Measurements from ENCODE around the gene OTUD7B. TPM values are rescaled to one million over a fixed set of nuclear protein-coding genes. Genes with fewer than 3 reads are reported as not detected.
A peak's percentile ranks its signal among the peaks of the same experiment; 100 is the strongest.
"Not testable (repeated sequence)": the region's sequence is repeated elsewhere in the genome, so short reads cannot be mapped to it uniquely, and the experiment has no call there.

The OTUD7B gene
- total RNA-seq (10 to 100 TPM; 39.7 to 41.0 TPM), polyA plus RNA-seq (1.9 TPM)

- H3K27ac Mint-ChIP-seq = peak within 1 kb of the TSS; percentile 80 to 98 (median 94)
- peaks cover 32 to 44% (median 40%) of the 10 kb centered on the region in 3 donors for H3K4me1 Mint-ChIP-seq
- H3K36me3 ChIP-seq (ENCODE audit: insufficient read depth, low read length) = no peaks in the 10 kb centered on the region
- ChIA-PET POLR2A (interaction anchor here (2.4 kb wide), 1 partner anchor 124 kb away, joined by 14 read pairs; a partner anchor contains a TSS), CTCF (interaction anchor here (0.9 to 1.3 kb wide), 5 partner anchors 9 to 130 kb away, joined by 3 to 4 read pairs (median 3); a partner anchor contains a TSS)
- H3K4me3 ChIP-seq (ENCODE audit: low read length) = peak within 1 kb of the TSS; percentile 91
- H3K9me3 ChIP-seq (ENCODE audit: low read length) = no peaks in the 10 kb centered on the region
- peaks cover 0 to 10% (median 3%) of the 10 kb centered on the region in 3 donors for H3K36me3 Mint-ChIP-seq
- peak within 1 kb of the TSS; percentile 79 for H3K27ac ChIP-seq (ENCODE audit: low read depth, low read length)
- H3K27me3 ChIP-seq (ENCODE audit: insufficient read depth, low read length, poor library complexity, severe bottlenecking) = no peaks in the 10 kb centered on the region
- H3K4me1 ChIP-seq (ENCODE audit: insufficient read depth, low read length) = peaks cover 27% of the 10 kb centered on the region
- H3K4me3 Mint-ChIP-seq = peak within 1 kb of the TSS; percentile 93 to 99 (median 96)
- peak; percentile 40 to 74 (median 54) for DNase-seq
- H3K27me3 Mint-ChIP-seq = no peaks in the 10 kb centered on the region
- H3K9me3 Mint-ChIP-seq = no peaks in the 10 kb centered on the region
Measured at GRCh38 chr1:150010393-150011115, at the start of gene OTUD7B. Gene OTUD7B (minus strand): TSS chr1:150010726. CDS start chr1:149977510, 33,216 bp downstream.

- H3K4me3 ChIP-seq (ENCODE audit: low read length) = no peak overlapping the region
- ChIA-PET CTCF (no interaction called here), POLR2A (no interaction called here)
- H3K36me3 ChIP-seq (ENCODE audit: insufficient read depth, low read length) = no peaks in the 10 kb centered on the region
- no peak overlapping the region for H3K4me3 Mint-ChIP-seq
- no peak overlapping the region for H3K27ac Mint-ChIP-seq
- H3K9me3 ChIP-seq (ENCODE audit: low read length) = no peaks in the 10 kb centered on the region
- H3K36me3 Mint-ChIP-seq = no peaks in the 10 kb centered on the region
- H3K27me3 ChIP-seq (ENCODE audit: insufficient read depth, low read length, poor library complexity, severe bottlenecking) = no peaks in the 10 kb centered on the region
- DNase-seq = no peak
- no peak overlapping the region for H3K27ac ChIP-seq (ENCODE audit: low read depth, low read length)
- H3K4me1 ChIP-seq (ENCODE audit: insufficient read depth, low read length) = no peaks in the 10 kb centered on the region
- H3K9me3 Mint-ChIP-seq = no peaks in the 10 kb centered on the region
- no peaks in the 10 kb centered on the region for H3K27me3 Mint-ChIP-seq
- H3K4me1 Mint-ChIP-seq = no peaks in the 10 kb centered on the region
Measured at GRCh38 chr1:150060260-150060659, 49.7 kb upstream of the OTUD7B start.

- no peak overlapping the region for H3K27ac Mint-ChIP-seq
- CTCF ChIA-PET = no interaction called here
- POLR2A ChIA-PET = interaction anchor here (0.6 kb wide), 1 partner anchor 1433 kb away, joined by 4 read pairs; no protein-coding TSS in a partner anchor
- no peaks in the 10 kb centered on the region for H3K4me1 Mint-ChIP-seq
- H3K4me3 Mint-ChIP-seq = no peak overlapping the region
- H3K36me3 Mint-ChIP-seq = no peaks in the 10 kb centered on the region
- Histone ChIP-seq H3K36me3 (ENCODE audit: insufficient read depth, low read length) (no peaks in the 10 kb centered on the region), H3K4me3 (ENCODE audit: low read length) (no peak overlapping the region), H3K27ac (ENCODE audit: low read depth, low read length) (no peak overlapping the region), H3K9me3 (ENCODE audit: low read length) (no peaks in the 10 kb centered on the region), H3K4me1 (ENCODE audit: insufficient read depth, low read length) (no peaks in the 10 kb centered on the region), H3K27me3 (ENCODE audit: insufficient read depth, low read length, poor library complexity, severe bottlenecking) (no peaks in the 10 kb centered on the region)
- no peaks in the 10 kb centered on the region for H3K9me3 Mint-ChIP-seq
- H3K27me3 Mint-ChIP-seq = no peaks in the 10 kb centered on the region
- no peak for DNase-seq
Measured at GRCh38 chr1:150056407-150056806, 45.9 kb upstream of the OTUD7B start.

GRCh38 chr1:150055507-150055906 is 45.0 kb upstream of the OTUD7B start:
- CTCF ChIA-PET = interaction anchor here (1.4 kb wide), 1 partner anchor 8 kb away, joined by 4 read pairs; no protein-coding TSS in a partner anchor
- POLR2A ChIA-PET; H3K9me3 Mint-ChIP-seq; H3K4me1 Mint-ChIP-seq; H3K4me3 Mint-ChIP-seq; H3K27ac ChIP-seq (ENCODE audit: low read depth, low read length); H3K36me3 Mint-ChIP-seq; H3K27ac Mint-ChIP-seq; H3K27me3 Mint-ChIP-seq; H3K27me3 ChIP-seq (ENCODE audit: insufficient read depth, low read length, poor library complexity, severe bottlenecking); H3K4me3 ChIP-seq (ENCODE audit: low read length); H3K36me3 ChIP-seq (ENCODE audit: insufficient read depth, low read length); H3K9me3 ChIP-seq (ENCODE audit: low read length); H3K4me1 ChIP-seq (ENCODE audit: insufficient read depth, low read length); DNase-seq: not testable (repeated sequence)

- H3K9me3 Mint-ChIP-seq = no peaks in the 10 kb centered on the region
- ChIA-PET POLR2A (no interaction called here), CTCF (no interaction called here)
- no peaks in the 10 kb centered on the region for H3K36me3 Mint-ChIP-seq
- H3K4me1 Mint-ChIP-seq = peaks cover 0 to 4% (median 0%) of the 10 kb centered on the region in 3 donors
- H3K4me1 ChIP-seq (ENCODE audit: insufficient read depth, low read length) = no peaks in the 10 kb centered on the region
- no peaks in the 10 kb centered on the region for H3K9me3 ChIP-seq (ENCODE audit: low read length)
- no peak overlapping the region for H3K4me3 Mint-ChIP-seq
- no peak overlapping the region for H3K4me3 ChIP-seq (ENCODE audit: low read length)
- no peak overlapping the region for H3K27ac Mint-ChIP-seq
- DNase-seq = no peak
- no peaks in the 10 kb centered on the region for H3K27me3 ChIP-seq (ENCODE audit: insufficient read depth, low read length, poor library complexity, severe bottlenecking)
- no peaks in the 10 kb centered on the region for H3K36me3 ChIP-seq (ENCODE audit: insufficient read depth, low read length)
- no peak overlapping the region for H3K27ac ChIP-seq (ENCODE audit: low read depth, low read length)
- peaks cover 0 to 4% of the 10 kb centered on the region in 2 donors for H3K27me3 Mint-ChIP-seq
Measured at GRCh38 chr1:150053926-150054325, 43.4 kb upstream of the OTUD7B start.

- H3K4me1 Mint-ChIP-seq; H3K4me3 ChIP-seq (ENCODE audit: low read length); H3K36me3 ChIP-seq (ENCODE audit: insufficient read depth, low read length); DNase-seq; CTCF ChIA-PET; H3K9me3 ChIP-seq (ENCODE audit: low read length); H3K27me3 ChIP-seq (ENCODE audit: insufficient read depth, low read length, poor library complexity, severe bottlenecking); H3K27ac ChIP-seq (ENCODE audit: low read depth, low read length); H3K4me1 ChIP-seq (ENCODE audit: insufficient read depth, low read length); H3K36me3 Mint-ChIP-seq; H3K27ac Mint-ChIP-seq; POLR2A ChIA-PET; H3K4me3 Mint-ChIP-seq; H3K27me3 Mint-ChIP-seq; H3K9me3 Mint-ChIP-seq: not testable (repeated sequence)
Measured at GRCh38 chr1:150051905-150052412, 41.4 kb upstream of the OTUD7B start.

- no peaks in the 10 kb centered on the region for H3K27me3 ChIP-seq (ENCODE audit: insufficient read depth, low read length, poor library complexity, severe bottlenecking)
- H3K4me1 Mint-ChIP-seq = peaks cover 0 to 4% (median 0%) of the 10 kb centered on the region in 3 donors
- ChIA-PET POLR2A (no interaction called here), CTCF (interaction anchor here (0.6 to 1.3 kb wide), 4 partner anchors 21 to 90 kb away, joined by 3 to 6 read pairs (median 4); no protein-coding TSS in a partner anchor)
- H3K36me3 Mint-ChIP-seq = peaks cover 0 to 6% (median 0%) of the 10 kb centered on the region in 3 donors
- no peak for DNase-seq
- no peak overlapping the region for H3K27ac Mint-ChIP-seq
- no peaks in the 10 kb centered on the region for H3K9me3 Mint-ChIP-seq
- no peaks in the 10 kb centered on the region for H3K36me3 ChIP-seq (ENCODE audit: insufficient read depth, low read length)
- peaks cover 4 to 13% of the 10 kb centered on the region in 2 donors for H3K27me3 Mint-ChIP-seq
- no peak overlapping the region for H3K4me3 ChIP-seq (ENCODE audit: low read length)
- no peak overlapping the region for H3K27ac ChIP-seq (ENCODE audit: low read depth, low read length)
- no peaks in the 10 kb centered on the region for H3K9me3 ChIP-seq (ENCODE audit: low read length)
- no peak overlapping the region for H3K4me3 Mint-ChIP-seq
- H3K4me1 ChIP-seq (ENCODE audit: insufficient read depth, low read length) = no peaks in the 10 kb centered on the region
Measured at GRCh38 chr1:150051089-150051373, 40.5 kb upstream of the OTUD7B start.

GRCh38 chr1:150049926-150050325 is 39.4 kb upstream of the OTUD7B start:
- Mint-ChIP-seq H3K27me3 (peaks cover 4 to 14% of the 10 kb centered on the region in 2 donors), H3K27ac (no peak overlapping the region), H3K4me3 (no peak overlapping the region), H3K4me1 (peaks cover 0 to 4% (median 0%) of the 10 kb centered on the region in 3 donors), H3K36me3 (peaks cover 0 to 6% (median 0%) of the 10 kb centered on the region in 3 donors), H3K9me3 (no peaks in the 10 kb centered on the region)
- ChIA-PET POLR2A (interaction anchor here (0.7 kb wide), 1 partner anchor 18 kb away, joined by 5 read pairs; no protein-coding TSS in a partner anchor), CTCF (interaction anchor here (0.6 to 1.3 kb wide), 3 partner anchors 13 to 89 kb away, joined by 3 to 6 read pairs (median 5); no protein-coding TSS in a partner anchor)
- Histone ChIP-seq H3K4me3 (ENCODE audit: low read length) (no peak overlapping the region), H3K27ac (ENCODE audit: low read depth, low read length) (no peak overlapping the region), H3K4me1 (ENCODE audit: insufficient read depth, low read length) (no peaks in the 10 kb centered on the region), H3K27me3 (ENCODE audit: insufficient read depth, low read length, poor library complexity, severe bottlenecking) (no peaks in the 10 kb centered on the region), H3K36me3 (ENCODE audit: insufficient read depth, low read length) (no peaks in the 10 kb centered on the region), H3K9me3 (ENCODE audit: low read length) (no peaks in the 10 kb centered on the region)
- no peak for DNase-seq

Data from CD8-positive, alpha-beta memory T cell (primary cell).